Panc1 (cell line): ENCODE data around the gene MTNR1B. TPM values are rescaled to one million over a fixed set of nuclear protein-coding genes. Genes with fewer than 3 reads are reported as not detected.

ENCODE experiments used
- ATAC-seq: fragments of 200-7000 bp; cut with Tn5 transposase; 2 replicates; pipeline ENCODE4 v1.9.1; 2020; ENCODE audit warnings: mild to moderate bottlenecking, moderate library complexity
- BruUV-seq: library from RNA; stranded (reverse); fragments of 400-500 nt; replicated peaks from 2 replicates; lab custom pipeline; 2021; lab: Mats Ljungman, UMichigan
- CTCF ChIA-PET: fragments of 300-600 bp; sonication (Branson Sonifier 250); formaldehyde crosslinking; loops from one replicate; lab custom pipeline; 2022; ENCODE audit warnings: antibody characterized with exemption; lab: Charles Lee
- POLR2A ChIA-PET: fragments of 300-600 bp; sonication (Branson Sonifier 250); formaldehyde crosslinking; loops from one replicate; lab custom pipeline; 2022; ENCODE audit warnings: antibody characterized with exemption; lab: Charles Lee
- DNase-seq: peaks from one replicate; pipeline ENCODE4 v3.0.0-alpha.2; 2010; ENCODE audit warnings: low read depth, low spot score
- H3K27ac ChIP-seq: 2 replicates; pipeline ENCODE4 v1.5.1; 2011; ENCODE audit warnings: mild to moderate bottlenecking, low read length, inconsistent platforms
- H3K27me3 ChIP-seq: fragments of 200-500 bp; sonication (Bioruptor generic); 2 replicates; pipeline ENCODE4 v1.6.0; 2014; ENCODE audit warnings: low read length, inconsistent platforms; ENCODE audit not compliant: control insufficient read depth, insufficient read depth
- H3K36me3 ChIP-seq: fragments of 200-500 bp; sonication (Bioruptor generic); 2 replicates; pipeline ENCODE4 v1.5.1; 2014; ENCODE audit warnings: inconsistent platforms, mild to moderate bottlenecking, low read length, moderate library complexity; ENCODE audit not compliant: control insufficient read depth, insufficient read depth
- H3K4me1 ChIP-seq: 2 replicates; pipeline ENCODE4 v1.5.1; 2011; ENCODE audit warnings: inconsistent platforms, mild to moderate bottlenecking, low read length, moderate library complexity; ENCODE audit not compliant: control insufficient read depth, insufficient read depth
- H3K4me3 ChIP-seq, 2 experiments: 2 replicates each; pipeline ENCODE4 v1.5.1; 2011 to 2012; ENCODE audit warnings: low read depth in 2 of 2, low read length in 2 of 2, mild to moderate bottlenecking in 2 of 2, inconsistent platforms in 1 of 2, moderate library complexity in 1 of 2
- H3K9me3 ChIP-seq: fragments of 200-500 bp; sonication (Bioruptor generic); 2 replicates; pipeline ENCODE4 v1.5.1; 2014; ENCODE audit warnings: low read depth, mild to moderate bottlenecking, inconsistent platforms, low read length, moderate library complexity; ENCODE audit not compliant: control insufficient read depth, insufficient read depth
- CTCF ChIP-seq: fragments of 450-650 bp; IDR thresholded peaks from 2 replicates; pipeline ENCODE4 v1.5.1; 2017; ENCODE audit warnings: mild to moderate bottlenecking
- POLR2AphosphoS5 ChIP-seq: IDR thresholded peaks from 2 replicates; pipeline ENCODE4 v1.6.1; 2012; ENCODE audit warnings: mild to moderate bottlenecking, low read depth, low read length, moderate library complexity
- REST ChIP-seq, 2 experiments: IDR thresholded peaks; 2 replicates each; pipeline ENCODE4 v1.6.1; 2011 to 2012; ENCODE audit warnings: low read depth in 2 of 2, control low read depth in 1 of 2, low read length in 1 of 2, mild to moderate bottlenecking in 1 of 2, moderate library complexity in 1 of 2; ENCODE audit not compliant: insufficient read depth in 1 of 2
- SIN3A ChIP-seq: IDR thresholded peaks from 2 replicates; pipeline ENCODE4 v1.6.1; 2012; ENCODE audit warnings: low read depth, mild to moderate bottlenecking, low read length, moderate library complexity, borderline replicate concordance; ENCODE audit not compliant: insufficient read depth
- TCF7L2 ChIP-seq: IDR thresholded peaks from 2 replicates; pipeline ENCODE4 v1.6.1; 2011; ENCODE audit warnings: mild to moderate bottlenecking, low read depth, low read length, inconsistent platforms
- in situ Hi-C: cut with HindIII; loops from 2 replicates; pipeline ENCODE4 v1.10.0; 2016; ENCODE audit warnings: low sequenced_read_pairs, low pct_unique_long_range_greater_than_20kb
- intact Hi-C: fragments of 100-400 bp; cut with micrococcal nuclease; formaldehyde crosslinking; loops from one replicate; pipeline ENCODE4 v1.10.0; 2022; ENCODE audit not compliant: unreplicated experiment
- total RNA-seq: library from RNA; stranded (reverse); gene quantifications from one replicate; pipeline ENCODE4 v1.2.1, GENCODE V29; 2021; ENCODE audit not compliant: unreplicated experiment

The MTNR1B gene
- total RNA-seq, 1 experiment from 2014 or later = not detected

DNA sequence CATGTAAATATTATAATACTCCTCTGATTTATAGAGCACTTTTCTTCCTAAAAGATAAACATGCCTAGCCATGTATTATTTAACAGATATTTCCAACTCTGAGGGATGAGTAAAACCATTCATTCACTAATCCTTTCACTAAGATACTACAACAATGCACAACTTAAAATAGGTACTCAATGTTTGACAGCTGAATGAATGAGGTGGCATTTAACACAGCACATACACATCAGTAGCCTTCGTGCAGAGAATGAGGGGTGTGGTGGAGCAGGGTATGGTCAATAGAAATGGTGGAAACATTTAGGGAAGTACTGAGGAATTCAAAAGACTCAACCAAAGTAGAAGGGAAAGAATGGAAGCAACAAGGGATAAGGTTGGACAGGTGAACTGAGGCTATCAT, 46.7 kb upstream of the MTNR1B start:
- no peak for DNase-seq
- CTCF ChIA-PET = no interaction called here
- no peak overlapping the region for H3K27ac ChIP-seq
- H3K4me1 ChIP-seq = no peaks in the 10 kb centered on the region
- no TSS peak for BruUV-seq
- POLR2A ChIA-PET = no interaction called here
- TF ChIP-seq TCF7L2 = no peak
- TF ChIP-seq SIN3A = no peak
- TF ChIP-seq REST (IDR thresholded peaks at IDR 0.05; ENCODE audit: insufficient read depth in 1 of 2, low read depth in 2 of 2, low read length in 1 of 2) = no peak
- no peak for TF ChIP-seq POLR2AphosphoS5
- TF ChIP-seq CTCF = no peak
- in situ Hi-C loops = no loop called here
- no peak overlapping the region for H3K4me3 ChIP-seq
- ATAC-seq = no peak
- intact Hi-C loops = no loop called here
- H3K27me3 ChIP-seq = no peaks in the 10 kb centered on the region
- H3K9me3 ChIP-seq = no peaks in the 10 kb centered on the region
- no peaks in the 10 kb centered on the region for H3K36me3 ChIP-seq

DNA sequence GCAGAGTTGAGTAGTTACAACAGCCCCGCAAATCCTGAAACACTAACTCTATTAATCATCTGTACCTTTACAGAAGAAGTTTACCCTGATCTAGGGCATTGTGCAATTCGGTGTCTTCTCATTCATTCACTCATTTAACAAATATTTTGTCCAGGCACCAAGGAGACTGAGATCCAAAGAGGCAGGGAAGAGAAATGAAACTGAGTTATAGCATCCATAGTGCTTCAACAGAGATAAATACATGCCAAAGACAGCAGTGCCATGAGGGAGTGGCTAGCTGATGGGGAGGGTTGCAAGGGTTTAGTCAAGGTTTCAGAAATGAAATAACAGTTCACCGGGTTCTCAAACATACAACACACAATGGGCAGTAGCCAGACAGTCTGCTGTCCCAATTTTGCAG, 40.2 kb upstream of the MTNR1B start:
- Histone ChIP-seq H3K4me3 (no peak overlapping the region), H3K4me1 (no peaks in the 10 kb centered on the region), H3K9me3 (no peaks in the 10 kb centered on the region), H3K36me3 (no peaks in the 10 kb centered on the region), H3K27ac (no peak overlapping the region), H3K27me3 (no peaks in the 10 kb centered on the region)
- intact Hi-C loops (no loop called here), in situ Hi-C loops (no loop called here)
- BruUV-seq = no TSS peak
- no peak for ATAC-seq
- no peak for DNase-seq
- ChIA-PET CTCF (no interaction called here), POLR2A (no interaction called here)
- no peak for TF ChIP-seq SIN3A
- TF ChIP-seq POLR2AphosphoS5 = no peak
- no peak for TF ChIP-seq CTCF
- TF ChIP-seq REST (IDR thresholded peaks at IDR 0.05; ENCODE audit: insufficient read depth in 1 of 2, low read depth in 2 of 2, low read length in 1 of 2) = no peak
- TF ChIP-seq TCF7L2 = no peak
